ENCODE measurements around the gene CMIP. TPM values are rescaled to one million over a fixed set of nuclear protein-coding genes. Genes with fewer than 3 reads are reported as not detected.

The CMIP gene
- total and polyA plus RNA-seq, 10 of the 15 experiments (the other 5 are each of a cell fraction or from before 2014, with no cell fraction given): 1.2 to 43.2 (median 4.4) TPM

GRCh38 chr16:81456523-81457325, 12.1 kb downstream of the CMIP start:
- ChIA-PET RAD21 (ENCODE audit: unreplicated experiment) (interaction anchor here (0.9 to 1.2 kb wide), 2 partner anchors 22 to 29 kb away, joined by 3 to 4 read pairs; no protein-coding TSS in a partner anchor), SMC1A (ENCODE audit: uncharacterized antibody, unreplicated experiment) (interaction anchor here (2.7 kb wide), 1 partner anchor 25 kb away, joined by 8 read pairs; no protein-coding TSS in a partner anchor), CTCF (no interaction called here), POLR2A (no interaction called here)
- H3K4me2 ChIP-seq (ENCODE audit: control insufficient read depth, insufficient read depth): no peak overlapping the region
- H3K4me3 ChIP-seq: no peak overlapping the region
- in situ Hi-C loops (cut with MboI) (no loop called here), intact Hi-C loops (cut with micrococcal nuclease; ENCODE audit: unreplicated experiment) (no loop called here)
- peaks cover 4 to 20% of the 10 kb centered on the region in 2 experiments for H3K36me3 ChIP-seq (ENCODE audit: control insufficient read depth in 2 of 2, insufficient read depth in 2 of 2, low read length in 1 of 2)
- TF ChIP-seq WRNIP1 (IDR thresholded peaks at IDR 0.05; ENCODE audit: borderline replicate concordance, low read depth, low read length) (no peak), PKNOX1 (IDR thresholded peaks at IDR 0.05) (no peak), EZH2 (IDR thresholded peaks at IDR 0.05; ENCODE audit: borderline replicate concordance, control insufficient read depth, low read depth, low read length) (no peak), RB1 (IDR thresholded peaks at IDR 0.05; ENCODE audit: borderline replicate concordance) (no peak), FOXK2 (IDR thresholded peaks at IDR 0.05) (0 out of 2 replicates have a peak, but pooled peaks have one; percentile 8), MAX (IDR thresholded peaks at IDR 0.05; ENCODE audit: low read depth, low read length) (no peak), RUNX3 (IDR thresholded peaks at IDR 0.05; ENCODE audit: low read length) (no peak)
- no peaks in the 10 kb centered on the region for H4K20me1 ChIP-seq (ENCODE audit: control insufficient read depth, insufficient read depth)
- no peak overlapping the region for H2AFZ ChIP-seq (ENCODE audit: control insufficient read depth, low read depth, low read length)
- peaks cover 53% of the 10 kb centered on the region for H3K79me2 ChIP-seq (ENCODE audit: control insufficient read depth, insufficient read depth, low read length)
- no peak for FAIRE-seq
- peaks cover 14% of the 10 kb centered on the region for H3K4me1 ChIP-seq (ENCODE audit: control insufficient read depth, insufficient read depth, low read length)
- no peak for DNase-seq (ENCODE audit: low read depth, low spot score)
- ATAC-seq: no peak
- no peak overlapping the region for H3K9ac ChIP-seq (ENCODE audit: control insufficient read depth, insufficient read depth, low read length)
- no peaks in the 10 kb centered on the region; the same call in 2 of the 3 replicates for H3K9me3 ChIP-seq (replicated peaks; ENCODE audit: control insufficient read depth, insufficient read depth, low read length)
- 98% methylated on average over 22 of the region's 23 CpGs for WGBS (ENCODE audit: insufficient coverage, insufficient replicate concordance, low lambda C conversion rate, missing lambda C conversion rate)
- no peak overlapping the region for H3K27ac ChIP-seq (ENCODE audit: control insufficient read depth, insufficient read depth)
- no TSS peak for BruUV-seq (replicated peaks)
- no peaks in the 10 kb centered on the region for H3K27me3 ChIP-seq (replicated peaks in 1 of 2; ENCODE audit: control insufficient read depth in 2 of 2, insufficient read depth in 2 of 2, low read length in 1 of 2)

Data from GM12878 (cell line).